Gastrocnemius medialis (tissue), 4 donors: ENCODE data around the gene PROSER2. TPM values are rescaled to one million over a fixed set of nuclear protein-coding genes. Genes with fewer than 3 reads are reported as not detected.

ENCODE experiments used
- ATAC-seq, 2 donors: fragments of 150-250 bp; one replicate each; pipeline ENCODE4 v1.9.1; 2016
- DNase-seq, 2 donors: peaks; one replicate each; pipeline ENCODE4 v3.0.0-alpha.2; 2019
- H3K27ac ChIP-seq, 4 donors: fragments of 200-600 bp; sonication (generic); 1 replicate in 1 of 4; 2 replicates in 3 of 4; pipeline ENCODE4 v1.5.1; 2016 to 2018; ENCODE audit warnings: mild to moderate bottlenecking in 2 of 4, moderate library complexity in 1 of 4
- H3K27me3 ChIP-seq, 3 donors: fragments of 200-600 bp; sonication (generic) in 2 of 3; 1 replicate in 1 of 3; 2 replicates in 2 of 3; pipeline versions ENCODE4 v1.5.1 to v1.6.0; 2016 to 2019; ENCODE audit warnings: mild to moderate bottlenecking in 1 of 3, moderate library complexity in 1 of 3
- H3K36me3 ChIP-seq, 2 donors: fragments of 200-600 bp; sonication (generic) in 1 of 2; one replicate each; pipeline ENCODE4 v1.5.1; 2017 to 2018
- H3K4me1 ChIP-seq, 2 donors: fragments of 200-600 bp; sonication (generic) in 1 of 2; one replicate each; pipeline ENCODE4 v1.5.1; 2016 to 2017; ENCODE audit warnings: mild to moderate bottlenecking in 2 of 2
- H3K4me3 ChIP-seq, 4 donors: fragments of 200-600 bp; sonication (generic) in 3 of 4; 1 replicate in 1 of 4; 2 replicates in 3 of 4; pipeline ENCODE4 v1.5.1; 2016 to 2019; ENCODE audit warnings: mild to moderate bottlenecking in 2 of 4
- H3K9me3 ChIP-seq, 3 donors: fragments of 200-600 bp; sonication (generic) in 2 of 3; 1 replicate in 1 of 3; 2 replicates in 2 of 3; pipeline ENCODE4 v1.5.1; 2016 to 2019
- CTCF ChIP-seq, 5 experiments: fragments of 450-650 bp in 3 of 5; fragments of 200-600 bp in 2 of 5; sonication (generic) in 2 of 5; IDR thresholded peaks in 4 of 5; conservative IDR thresholded peaks in 1 of 5; 1 replicate in 4 of 5; 2 replicates in 1 of 5; pipeline ENCODE4 v1.5.1; 2016 to 2019; ENCODE audit warnings: antibody characterized with exemption in 5 of 5, mild to moderate bottlenecking in 3 of 5, moderate library complexity in 3 of 5
- POLR2A ChIP-seq, 2 donors: fragments of 450-650 bp; IDR thresholded peaks; one replicate each; pipeline ENCODE4 v1.6.1; 2017; ENCODE audit warnings: antibody characterized with exemption in 2 of 2, mild to moderate bottlenecking in 2 of 2, moderate library complexity in 2 of 2
- in situ Hi-C, 4 donors: fragments of 200-750 bp; cut with MboI; loops; one replicate each; pipeline versions ENCODE4 v1.15.0 to v1.8.0; 2017; ENCODE audit warnings: low sequenced_read_pairs in 4 of 4
- intact Hi-C: fragments of 100-400 bp; cut with DNase I; formaldehyde crosslinking; loops from one replicate; pipeline ENCODE4 v1.15.1; 2023; ENCODE audit warnings: low total_unique reads
- total RNA-seq, 4 donors: library from RNA; depleted of rRNA; stranded (reverse); fragments of >200 nt; gene quantifications; one replicate each; pipeline versions ENCODE4 v1.1.0 to v1.2.3, GENCODE V29; 2016

PROSER2 gene
- total RNA-seq, 4 donors from 2014 or later = 0.88 to 3.4 (median 1.4) TPM

GRCh38 chr10:11835061-11835460 lies 11.9 kb downstream of the PROSER2 start:
- Histone ChIP-seq H3K27ac (no peak overlapping the region), H3K4me1 (no peaks in the 10 kb centered on the region), H3K27me3 (no peaks in the 10 kb centered on the region), H3K4me3 (no peak overlapping the region), H3K36me3 (no peaks in the 10 kb centered on the region), H3K9me3 (no peaks in the 10 kb centered on the region)
- ATAC-seq (no peak), DNase-seq (no peak)
- intact Hi-C loops = no loop called here
- in situ Hi-C loops = no loop called here
- TF ChIP-seq CTCF (IDR thresholded peaks at IDR 0.05 in 4 of 5, conservative IDR thresholded peaks at IDR 0.05 in 1 of 5) (no peak), POLR2A (IDR thresholded peaks at IDR 0.05) (no peak)

GRCh38 chr10:11835704-11836103 lies 12.5 kb downstream of the PROSER2 start:
- intact Hi-C loops = no loop called here
- Histone ChIP-seq H3K36me3 (no peaks in the 10 kb centered on the region), H3K4me3 (no peak overlapping the region), H3K27ac (no peak overlapping the region), H3K9me3 (no peaks in the 10 kb centered on the region), H3K27me3 (no peaks in the 10 kb centered on the region), H3K4me1 (no peaks in the 10 kb centered on the region)
- DNase-seq (no peak), ATAC-seq (no peak)
- in situ Hi-C loops = no loop called here
- TF ChIP-seq POLR2A (IDR thresholded peaks at IDR 0.05) = no peak
- no peak for TF ChIP-seq CTCF (IDR thresholded peaks at IDR 0.05 in 4 of 5, conservative IDR thresholded peaks at IDR 0.05 in 1 of 5)

- TF ChIP-seq CTCF (IDR thresholded peaks at IDR 0.05 in 4 of 5, conservative IDR thresholded peaks at IDR 0.05 in 1 of 5) = no peak
- no peak for TF ChIP-seq POLR2A (IDR thresholded peaks at IDR 0.05)
- no peaks in the 10 kb centered on the region for H3K36me3 ChIP-seq
- in situ Hi-C loops = no loop called here
- no peaks in the 10 kb centered on the region for H3K27me3 ChIP-seq
- no peaks in the 10 kb centered on the region for H3K4me1 ChIP-seq
- H3K27ac ChIP-seq = no peak overlapping the region
- H3K4me3 ChIP-seq = no peak overlapping the region
- H3K9me3 ChIP-seq = no peaks in the 10 kb centered on the region
- intact Hi-C loops = no loop called here
- DNase-seq (no peak), ATAC-seq (no peak)
These were observed 14.4 kb downstream of the PROSER2 start for GRCh38 chr10:11837372-11838161.

- no peaks in the 10 kb centered on the region for H3K9me3 ChIP-seq
- intact Hi-C loops = no loop called here
- in situ Hi-C loops = no loop called here
- TF ChIP-seq CTCF (IDR thresholded peaks at IDR 0.05 in 4 of 5, conservative IDR thresholded peaks at IDR 0.05 in 1 of 5) = no peak
- TF ChIP-seq POLR2A (IDR thresholded peaks at IDR 0.05) = no peak
- H3K27ac ChIP-seq = no peak overlapping the region
- peak in 1 of 2 donors; percentile 26 for DNase-seq
- H3K36me3 ChIP-seq = no peaks in the 10 kb centered on the region
- H3K27me3 ChIP-seq = no peaks in the 10 kb centered on the region
- no peak overlapping the region for H3K4me3 ChIP-seq
- H3K4me1 ChIP-seq = no peaks in the 10 kb centered on the region
- peak; percentile 41 to 45 for ATAC-seq
These were observed 15.2 kb downstream of the PROSER2 start for GRCh38 chr10:11838298-11838852.
